ENCODE data around the gene FREM1. TPM values are rescaled to one million over a fixed set of nuclear protein-coding genes. Genes with fewer than 3 reads are reported as not detected.

Gene FREM1
- total and polyA plus RNA-seq, 2 of the 13 experiments (the other 11 are each of a cell fraction or from before 2014, with no cell fraction given), result 64.3 to 202 TPM

DNA sequence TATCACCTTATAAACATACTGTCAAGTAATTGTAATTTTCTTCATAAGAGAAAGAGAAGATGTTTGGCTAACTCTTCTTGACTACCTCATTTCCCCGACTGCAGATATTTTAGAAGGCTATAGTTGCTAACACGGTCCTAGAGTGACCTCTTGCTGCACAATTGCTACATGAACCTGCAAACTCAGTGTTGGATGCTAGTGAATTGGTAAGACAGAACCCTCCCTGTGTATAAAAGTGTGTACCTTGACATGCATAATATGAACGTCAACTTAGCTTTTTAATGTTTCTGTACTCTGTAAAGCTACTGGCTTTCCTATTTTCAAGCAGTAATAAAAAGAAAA is 141.0 kb downstream of the FREM1 start (continued):
- TF ChIP-seq JUN (CRISPR knock-in tag; IDR thresholded peaks at IDR 0.05) (no peak), ZNF530 (CRISPR knock-in tag; IDR thresholded peaks at IDR 0.05; ENCODE audit: low read depth) (no peak), GTF3A (CRISPR knock-in tag; conservative IDR thresholded peaks at IDR 0.05) (no peak), ZEB1 (IDR thresholded peaks at IDR 0.05; ENCODE audit: insufficient replicate concordance, low read depth) (no peak)
- TF ChIP-seq, protein P1, sequence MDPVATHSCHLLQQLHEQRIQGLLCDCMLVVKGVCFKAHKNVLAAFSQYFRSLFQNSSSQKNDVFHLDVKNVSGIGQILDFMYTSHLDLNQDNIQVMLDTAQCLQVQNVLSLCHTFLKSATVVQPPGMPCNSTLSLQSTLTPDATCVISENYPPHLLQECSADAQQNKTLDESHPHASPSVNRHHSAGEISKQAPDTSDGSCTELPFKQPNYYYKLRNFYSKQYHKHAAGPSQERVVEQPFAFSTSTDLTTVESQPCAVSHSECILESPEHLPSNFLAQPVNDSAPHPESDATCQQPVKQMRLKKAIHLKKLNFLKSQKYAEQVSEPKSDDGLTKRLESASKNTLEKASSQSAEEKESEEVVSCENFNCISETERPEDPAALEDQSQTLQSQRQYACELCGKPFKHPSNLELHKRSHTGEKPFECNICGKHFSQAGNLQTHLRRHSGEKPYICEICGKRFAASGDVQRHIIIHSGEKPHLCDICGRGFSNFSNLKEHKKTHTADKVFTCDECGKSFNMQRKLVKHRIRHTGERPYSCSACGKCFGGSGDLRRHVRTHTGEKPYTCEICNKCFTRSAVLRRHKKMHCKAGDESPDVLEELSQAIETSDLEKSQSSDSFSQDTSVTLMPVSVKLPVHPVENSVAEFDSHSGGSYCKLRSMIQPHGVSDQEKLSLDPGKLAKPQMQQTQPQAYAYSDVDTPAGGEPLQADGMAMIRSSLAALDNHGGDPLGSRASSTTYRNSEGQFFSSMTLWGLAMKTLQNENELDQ (CRISPR knock-in tag; IDR thresholded peaks at IDR 0.05; ENCODE audit: borderline replicate concordance), result no peak

DNA sequence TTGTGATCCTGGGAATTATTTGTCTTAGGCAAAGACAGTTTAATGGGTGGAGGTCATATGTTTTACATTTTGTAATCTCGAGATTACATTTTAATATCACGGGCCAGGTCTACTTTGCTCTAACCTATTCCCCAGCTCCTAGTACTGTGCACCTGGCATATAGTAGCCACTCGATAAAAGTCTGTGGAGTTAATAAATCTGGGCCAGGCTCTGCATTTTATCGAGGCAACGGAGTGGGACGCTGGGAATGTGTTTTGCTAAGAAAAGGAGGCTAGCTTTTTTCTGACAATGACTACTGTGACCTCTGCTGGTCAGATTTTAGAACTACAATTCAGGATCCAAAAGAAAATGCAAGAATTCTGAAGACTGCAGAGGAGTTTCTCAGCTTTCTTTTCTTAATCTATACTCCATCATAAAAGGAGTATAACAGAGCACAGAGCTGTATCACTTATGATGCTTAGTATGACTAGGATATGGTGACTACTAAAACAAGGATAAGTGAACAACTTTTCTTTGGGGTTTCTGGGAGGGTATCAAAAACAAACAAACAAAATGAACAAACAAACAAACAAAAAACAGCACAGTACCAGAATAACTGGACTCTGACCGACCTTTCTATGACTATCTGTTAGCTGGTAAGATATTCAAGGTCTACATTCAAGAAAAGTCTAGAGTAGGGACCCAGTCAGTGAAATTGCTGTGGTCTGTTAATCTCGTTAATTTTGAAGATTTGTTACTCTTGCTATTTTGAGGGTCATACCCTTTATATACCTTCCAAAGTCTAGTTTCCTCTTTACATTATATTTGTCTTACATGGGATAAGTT is 141.6 kb downstream of the FREM1 start:
- Histone ChIP-seq H4K20me1 (ENCODE audit: insufficient read depth, low read length) (no peaks in the 10 kb centered on the region), H3K27me3 (ENCODE audit: control insufficient read depth in 1 of 2, insufficient read depth in 2 of 2, low read length in 2 of 2) (no peaks in the 10 kb centered on the region), H2AFZ (ENCODE audit: low read length) (no peak overlapping the region), H3K4me1 (ENCODE audit: insufficient read depth, low read length) (no peaks in the 10 kb centered on the region), H3K4me3 (replicated peaks in 1 of 3; ENCODE audit: insufficient read depth in 1 of 3, low read depth in 2 of 3, low read length in 3 of 3) (no peak overlapping the region), H3K36me3 (replicated peaks in 1 of 2; ENCODE audit: control insufficient read depth in 1 of 2, insufficient read depth in 2 of 2, low read length in 2 of 2) (peaks cover 2 to 50% of the 10 kb centered on the region in 2 experiments; a peak in 4 of 5 replicates), H3K4me2 (ENCODE audit: low read depth, low read length) (no peak overlapping the region), H3K27ac (ENCODE audit: extremely low read length, insufficient read depth, low read length) (no peak overlapping the region), H3K9ac (ENCODE audit: insufficient read depth, low read depth, low read length) (no peak overlapping the region), H3K79me2 (ENCODE audit: insufficient read depth, low read length) (no peaks in the 10 kb centered on the region), H3K9me3 (ENCODE audit: low read length) (no peaks in the 10 kb centered on the region)
- 55% methylated on average over 8 of the region's 8 CpGs for WGBS (ENCODE audit: low lambda C conversion rate)
- DNase-seq (ENCODE audit: low spot score) (peak; percentile 34), FAIRE-seq (peak; percentile 66), ATAC-seq (no peak; the same call in none of the 3 replicates)
- CTCF ChIA-PET (ENCODE audit: low intra/inter-chr PET ratio, low total read pairs), result interaction anchor here (0.7 to 1.5 kb wide), 3 partner anchors 152 to 326 kb away, joined by 3 to 13 read pairs (median 3); no protein-coding TSS in a partner anchor
- intact Hi-C loops (cut with micrococcal nuclease; ENCODE audit: unreplicated experiment) (loop anchor here (1.0 kb wide), 2 partner anchors 152 to 303 kb away; no protein-coding TSS in a partner anchor), in situ Hi-C loops (cut with HindIII; ENCODE audit: extremely low pct_ligation_motif_present, low pct_unique_long_range_greater_than_20kb) (loop anchor here (10.0 kb wide), 1 partner anchor 304 kb away; no protein-coding TSS in a partner anchor)
- POLR2A ChIA-PET, result no interaction called here
- BruUV-seq (replicated peaks), result no TSS peak
- peak; percentile 44 for TF ChIP-seq STAG1 (CRISPR knock-in tag; IDR thresholded peaks at IDR 0.05)
- TF ChIP-seq MXI1 (IDR thresholded peaks at IDR 0.05; ENCODE audit: borderline replicate concordance, low read depth, low read length), result no peak
- TF ChIP-seq, protein P2, sequence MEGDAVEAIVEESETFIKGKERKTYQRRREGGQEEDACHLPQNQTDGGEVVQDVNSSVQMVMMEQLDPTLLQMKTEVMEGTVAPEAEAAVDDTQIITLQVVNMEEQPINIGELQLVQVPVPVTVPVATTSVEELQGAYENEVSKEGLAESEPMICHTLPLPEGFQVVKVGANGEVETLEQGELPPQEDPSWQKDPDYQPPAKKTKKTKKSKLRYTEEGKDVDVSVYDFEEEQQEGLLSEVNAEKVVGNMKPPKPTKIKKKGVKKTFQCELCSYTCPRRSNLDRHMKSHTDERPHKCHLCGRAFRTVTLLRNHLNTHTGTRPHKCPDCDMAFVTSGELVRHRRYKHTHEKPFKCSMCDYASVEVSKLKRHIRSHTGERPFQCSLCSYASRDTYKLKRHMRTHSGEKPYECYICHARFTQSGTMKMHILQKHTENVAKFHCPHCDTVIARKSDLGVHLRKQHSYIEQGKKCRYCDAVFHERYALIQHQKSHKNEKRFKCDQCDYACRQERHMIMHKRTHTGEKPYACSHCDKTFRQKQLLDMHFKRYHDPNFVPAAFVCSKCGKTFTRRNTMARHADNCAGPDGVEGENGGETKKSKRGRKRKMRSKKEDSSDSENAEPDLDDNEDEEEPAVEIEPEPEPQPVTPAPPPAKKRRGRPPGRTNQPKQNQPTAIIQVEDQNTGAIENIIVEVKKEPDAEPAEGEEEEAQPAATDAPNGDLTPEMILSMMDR (CRISPR knock-in tag; IDR thresholded peaks at IDR 0.05), result peak; percentile 51
- peak; percentile 41; the same call in 1 of the 2 replicates for TF ChIP-seq SMC3 (IDR thresholded peaks at IDR 0.05; ENCODE audit: low read length)
- no peak for TF ChIP-seq ZNF350 (CRISPR knock-in tag; IDR thresholded peaks at IDR 0.05; ENCODE audit: borderline replicate concordance, low read depth)
- no peak for TF ChIP-seq PCBP1 (IDR thresholded peaks at IDR 0.05; ENCODE audit: borderline replicate concordance, low read depth, low read length)
- TF ChIP-seq RBM22 (optimal IDR thresholded peaks at IDR 0.05; ENCODE audit: low read length), result peak; percentile 31
- peak; percentile 57 for TF ChIP-seq AGO2 (optimal IDR thresholded peaks at IDR 0.05; ENCODE audit: low read depth, low read length)
- no peak for TF ChIP-seq FOXC1 (CRISPR knock-in tag; IDR thresholded peaks at IDR 0.05; ENCODE audit: borderline replicate concordance)
- TF ChIP-seq, protein P3, sequence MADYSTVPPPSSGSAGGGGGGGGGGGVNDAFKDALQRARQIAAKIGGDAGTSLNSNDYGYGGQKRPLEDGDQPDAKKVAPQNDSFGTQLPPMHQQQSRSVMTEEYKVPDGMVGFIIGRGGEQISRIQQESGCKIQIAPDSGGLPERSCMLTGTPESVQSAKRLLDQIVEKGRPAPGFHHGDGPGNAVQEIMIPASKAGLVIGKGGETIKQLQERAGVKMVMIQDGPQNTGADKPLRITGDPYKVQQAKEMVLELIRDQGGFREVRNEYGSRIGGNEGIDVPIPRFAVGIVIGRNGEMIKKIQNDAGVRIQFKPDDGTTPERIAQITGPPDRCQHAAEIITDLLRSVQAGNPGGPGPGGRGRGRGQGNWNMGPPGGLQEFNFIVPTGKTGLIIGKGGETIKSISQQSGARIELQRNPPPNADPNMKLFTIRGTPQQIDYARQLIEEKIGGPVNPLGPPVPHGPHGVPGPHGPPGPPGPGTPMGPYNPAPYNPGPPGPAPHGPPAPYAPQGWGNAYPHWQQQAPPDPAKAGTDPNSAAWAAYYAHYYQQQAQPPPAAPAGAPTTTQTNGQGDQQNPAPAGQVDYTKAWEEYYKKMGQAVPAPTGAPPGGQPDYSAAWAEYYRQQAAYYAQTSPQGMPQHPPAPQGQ (CRISPR knock-in tag; IDR thresholded peaks at IDR 0.05; ENCODE audit: borderline replicate concordance), result no peak
